ENCODE results near the gene ISCA2.

ISCA2 gene

GRCh38 chr14:74519316-74520074 is 25.9 kb downstream of the ISCA2 start:
- Histone ChIP-seq H3K9me3 (ENCODE audit: control insufficient read depth, low read length) (no peaks in the 10 kb centered on the region), H3K36me3 (ENCODE audit: control insufficient read depth, insufficient read depth, low read length) (peaks cover 33% of the 10 kb centered on the region), H3K4me3 (ENCODE audit: extremely low read depth, insufficient read depth, low read length, poor library complexity, severe bottlenecking) (no peak overlapping the region), H3K4me1 (ENCODE audit: control insufficient read depth, insufficient read depth, low read length, poor library complexity, severe bottlenecking) (peaks cover 12% of the 10 kb centered on the region), H3K27ac (ENCODE audit: low read depth, low read length, severe bottlenecking) (no peak overlapping the region)
- 87 to 94% methylated on average over 4 to 6 of the region's 6 CpGs for WGBS, 2 experiments (ENCODE audit: insufficient coverage in 2 of 2)

GRCh38 chr14:74521756-74522155 is 28.2 kb downstream of the ISCA2 start:
- Histone ChIP-seq H3K4me3 (ENCODE audit: extremely low read depth, insufficient read depth, low read length, poor library complexity, severe bottlenecking) (no peak overlapping the region), H3K36me3 (ENCODE audit: control insufficient read depth, insufficient read depth, low read length) (peaks cover 27% of the 10 kb centered on the region), H3K9me3 (ENCODE audit: control insufficient read depth, low read length) (no peaks in the 10 kb centered on the region), H3K27ac (ENCODE audit: low read depth, low read length, severe bottlenecking) (no peak overlapping the region), H3K4me1 (ENCODE audit: control insufficient read depth, insufficient read depth, low read length, poor library complexity, severe bottlenecking) (peaks cover 5% of the 10 kb centered on the region)
- 93 to 100% methylated on average over 4 to 7 of the region's 10 CpGs for WGBS, 2 experiments (ENCODE audit: insufficient coverage in 2 of 2)

GRCh38 chr14:74522740-74523139 is 29.2 kb downstream of the ISCA2 start:
- WGBS, 2 experiments (ENCODE audit: insufficient coverage in 2 of 2): 87 to 97% methylated on average over 6 of the region's 7 CpGs
- Histone ChIP-seq H3K4me1 (ENCODE audit: control insufficient read depth, insufficient read depth, low read length, poor library complexity, severe bottlenecking) (no peaks in the 10 kb centered on the region), H3K4me3 (ENCODE audit: extremely low read depth, insufficient read depth, low read length, poor library complexity, severe bottlenecking) (no peak overlapping the region)

GRCh38 chr14:74524076-74524811 is 30.7 kb downstream of the ISCA2 start:
- WGBS, 2 experiments (ENCODE audit: insufficient coverage in 2 of 2): 81 to 83% methylated on average over 9 to 11 of the region's 14 CpGs
- no peak overlapping the region for H3K4me3 ChIP-seq (ENCODE audit: extremely low read depth, insufficient read depth, low read length, poor library complexity, severe bottlenecking)
- H3K27ac ChIP-seq (ENCODE audit: low read depth, low read length, severe bottlenecking): no peak overlapping the region

More at GRCh38 chr14:74522740-74523139, 29.2 kb downstream of the ISCA2 start:
- H3K27ac ChIP-seq (ENCODE audit: low read depth, low read length, severe bottlenecking): no peak overlapping the region
- peaks cover 27% of the 10 kb centered on the region for H3K36me3 ChIP-seq (ENCODE audit: control insufficient read depth, insufficient read depth, low read length)
- H3K9me3 ChIP-seq (ENCODE audit: control insufficient read depth, low read length): no peaks in the 10 kb centered on the region

GRCh38 chr14:74524812-74525135 is 31.2 kb downstream of the ISCA2 start:
- no peak overlapping the region for H3K4me3 ChIP-seq (ENCODE audit: extremely low read depth, insufficient read depth, low read length, poor library complexity, severe bottlenecking)
- peaks cover 22% of the 10 kb centered on the region for H3K36me3 ChIP-seq (ENCODE audit: control insufficient read depth, insufficient read depth, low read length)
- H3K27ac ChIP-seq (ENCODE audit: low read depth, low read length, severe bottlenecking): no peak overlapping the region
- no peaks in the 10 kb centered on the region for H3K9me3 ChIP-seq (ENCODE audit: control insufficient read depth, low read length)
- H3K4me1 ChIP-seq (ENCODE audit: control insufficient read depth, insufficient read depth, low read length, poor library complexity, severe bottlenecking): no peaks in the 10 kb centered on the region

More at GRCh38 chr14:74524076-74524811, 30.7 kb downstream of the ISCA2 start:
- no peaks in the 10 kb centered on the region for H3K9me3 ChIP-seq (ENCODE audit: control insufficient read depth, low read length)
- peaks cover 22% of the 10 kb centered on the region for H3K36me3 ChIP-seq (ENCODE audit: control insufficient read depth, insufficient read depth, low read length)
- H3K4me1 ChIP-seq (ENCODE audit: control insufficient read depth, insufficient read depth, low read length, poor library complexity, severe bottlenecking): no peaks in the 10 kb centered on the region

- 91 to 93% methylated on average over 4 of the region's 4 CpGs for WGBS, 2 experiments (ENCODE audit: insufficient coverage in 2 of 2)
- peaks cover 24% of the 10 kb centered on the region for H3K36me3 ChIP-seq (ENCODE audit: control insufficient read depth, insufficient read depth, low read length)
- H3K4me3 ChIP-seq (ENCODE audit: extremely low read depth, insufficient read depth, low read length, poor library complexity, severe bottlenecking): no peak overlapping the region
- no peaks in the 10 kb centered on the region for H3K9me3 ChIP-seq (ENCODE audit: control insufficient read depth, low read length)
- no peaks in the 10 kb centered on the region for H3K4me1 ChIP-seq (ENCODE audit: control insufficient read depth, insufficient read depth, low read length, poor library complexity, severe bottlenecking)
- no peak overlapping the region for H3K27ac ChIP-seq (ENCODE audit: low read depth, low read length, severe bottlenecking)
These were observed 31.8 kb downstream of the ISCA2 start for GRCh38 chr14:74525361-74525851.

- no peak overlapping the region for H3K4me3 ChIP-seq (ENCODE audit: extremely low read depth, insufficient read depth, low read length, poor library complexity, severe bottlenecking)
- no peaks in the 10 kb centered on the region for H3K4me1 ChIP-seq (ENCODE audit: control insufficient read depth, insufficient read depth, low read length, poor library complexity, severe bottlenecking)
- 78 to 89% methylated on average over 5 to 9 of the region's 10 CpGs for WGBS, 2 experiments (ENCODE audit: insufficient coverage in 2 of 2)
- H3K27ac ChIP-seq (ENCODE audit: low read depth, low read length, severe bottlenecking): no peak overlapping the region
- H3K9me3 ChIP-seq (ENCODE audit: control insufficient read depth, low read length): no peaks in the 10 kb centered on the region
- H3K36me3 ChIP-seq (ENCODE audit: control insufficient read depth, insufficient read depth, low read length): peaks cover 20% of the 10 kb centered on the region
These were observed 33.5 kb downstream of the ISCA2 start for GRCh38 chr14:74526854-74527585.

GRCh38 chr14:74527736-74528280 is 34.2 kb downstream of the ISCA2 start:
- Histone ChIP-seq H3K27ac (ENCODE audit: low read depth, low read length, severe bottlenecking) (no peak overlapping the region), H3K4me3 (ENCODE audit: extremely low read depth, insufficient read depth, low read length, poor library complexity, severe bottlenecking) (no peak overlapping the region), H3K4me1 (ENCODE audit: control insufficient read depth, insufficient read depth, low read length, poor library complexity, severe bottlenecking) (no peaks in the 10 kb centered on the region), H3K36me3 (ENCODE audit: control insufficient read depth, insufficient read depth, low read length) (peaks cover 21% of the 10 kb centered on the region), H3K9me3 (ENCODE audit: control insufficient read depth, low read length) (no peaks in the 10 kb centered on the region)
- 89 to 92% methylated on average over 7 of the region's 10 CpGs for WGBS, 2 experiments (ENCODE audit: insufficient coverage in 2 of 2)

- peaks cover 17% of the 10 kb centered on the region for H3K36me3 ChIP-seq (ENCODE audit: control insufficient read depth, insufficient read depth, low read length)
- H3K9me3 ChIP-seq (ENCODE audit: control insufficient read depth, low read length): no peaks in the 10 kb centered on the region
- no peak overlapping the region for H3K27ac ChIP-seq (ENCODE audit: low read depth, low read length, severe bottlenecking)
- H3K4me1 ChIP-seq (ENCODE audit: control insufficient read depth, insufficient read depth, low read length, poor library complexity, severe bottlenecking): no peaks in the 10 kb centered on the region
- no peak overlapping the region for H3K4me3 ChIP-seq (ENCODE audit: extremely low read depth, insufficient read depth, low read length, poor library complexity, severe bottlenecking)
- 96 to 97% methylated on average over 13 of the region's 14 CpGs for WGBS, 2 experiments (ENCODE audit: insufficient coverage in 2 of 2)
These were observed 34.8 kb downstream of the ISCA2 start for GRCh38 chr14:74528406-74528805.

GRCh38 chr14:74528886-74529285 is 35.3 kb downstream of the ISCA2 start:
- no peak overlapping the region for H3K27ac ChIP-seq (ENCODE audit: low read depth, low read length, severe bottlenecking)
- H3K36me3 ChIP-seq (ENCODE audit: control insufficient read depth, insufficient read depth, low read length): peaks cover 12% of the 10 kb centered on the region
- H3K9me3 ChIP-seq (ENCODE audit: control insufficient read depth, low read length): no peaks in the 10 kb centered on the region
- no peaks in the 10 kb centered on the region for H3K4me1 ChIP-seq (ENCODE audit: control insufficient read depth, insufficient read depth, low read length, poor library complexity, severe bottlenecking)
- no peak overlapping the region for H3K4me3 ChIP-seq (ENCODE audit: extremely low read depth, insufficient read depth, low read length, poor library complexity, severe bottlenecking)
- WGBS, 2 experiments (ENCODE audit: insufficient coverage in 2 of 2): 96 to 98% methylated on average over 10 of the region's 10 CpGs
